Measurements from ENCODE around the gene HYI. TPM values are rescaled to one million over a fixed set of nuclear protein-coding genes. Genes with fewer than 3 reads are reported as not detected.
"Not testable (repeated sequence)": the region's sequence is repeated elsewhere in the genome, so short reads cannot be mapped to it uniquely, and the experiment has no call there.

HYI gene
- 24.5 and 27.1 TPM in 2 replicates for total RNA-seq

DNA sequence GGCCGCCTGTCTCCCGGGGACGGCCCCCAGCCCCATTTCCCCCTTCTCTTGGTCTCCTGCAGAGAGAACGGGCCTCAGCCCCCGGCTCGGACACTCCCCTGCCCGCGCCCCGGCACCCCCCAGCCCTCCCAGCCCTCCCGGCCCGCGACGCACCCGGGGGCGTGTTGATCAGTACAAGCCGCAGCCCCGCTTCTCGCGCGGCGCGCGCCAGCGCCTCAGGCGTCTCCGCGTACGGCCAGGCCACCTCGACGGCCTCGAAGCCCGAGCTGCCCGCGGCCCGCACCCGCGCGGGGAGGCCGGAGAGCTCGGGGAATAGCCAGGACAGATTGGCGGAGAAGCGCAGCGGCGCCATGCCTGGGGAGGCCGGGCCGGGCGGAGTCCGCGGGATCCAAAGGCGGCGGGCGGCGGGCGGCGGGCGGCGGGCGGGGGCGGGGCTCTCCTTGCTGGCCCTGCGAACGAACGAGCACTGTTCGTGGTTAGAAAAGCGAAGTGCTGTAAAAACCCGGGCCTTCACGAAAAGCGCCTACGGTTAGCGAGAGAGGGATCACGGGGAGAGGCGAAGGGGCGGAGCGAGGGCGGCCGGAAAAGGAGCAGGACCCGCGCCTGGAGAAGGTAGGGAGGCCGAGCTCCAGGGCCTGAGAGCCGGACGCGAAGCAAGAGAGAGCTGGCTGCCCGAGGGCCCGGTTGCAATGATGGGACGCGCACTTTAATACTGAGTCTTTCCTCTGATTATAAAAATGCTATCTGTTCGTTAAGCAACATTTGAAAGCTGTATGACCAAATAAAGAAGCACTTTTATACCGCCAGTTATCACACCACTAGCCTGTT, at the start of gene HYI:
Gene HYI, minus strand, starts transcription at position 490 of the 828 bp plus-strand sequence. Its CDS starts 138 bp downstream, at position 352.
- Histone ChIP-seq H3K79me2 (ENCODE audit: insufficient read depth, low read length) (peaks cover 8% of the 10 kb centered on the region), H3K4me2 (ENCODE audit: insufficient read depth, low read length) (peak within 1 kb of the TSS; percentile 95), H3K36me3 (ENCODE audit: insufficient read depth, low read length) (peaks cover 37% of the 10 kb centered on the region), H4K20me1 (ENCODE audit: insufficient read depth, low read length) (no peaks in the 10 kb centered on the region), H3K27ac (ENCODE audit: low read depth, low read length) (peak within 1 kb of the TSS; percentile 84), H3K27me3 (ENCODE audit: insufficient read depth, low read length) (no peaks in the 10 kb centered on the region), H3K9me3 (ENCODE audit: low read depth, low read length) (no peaks in the 10 kb centered on the region), H2AFZ (ENCODE audit: low read length) (peak within 1 kb of the TSS; percentile 69), H3K4me3 (ENCODE audit: insufficient read depth, low read length) (peak within 1 kb of the TSS; percentile 71), H3K4me1 (ENCODE audit: insufficient read depth, low read length) (peaks cover 11% of the 10 kb centered on the region)
- TF ChIP-seq, protein P1, sequence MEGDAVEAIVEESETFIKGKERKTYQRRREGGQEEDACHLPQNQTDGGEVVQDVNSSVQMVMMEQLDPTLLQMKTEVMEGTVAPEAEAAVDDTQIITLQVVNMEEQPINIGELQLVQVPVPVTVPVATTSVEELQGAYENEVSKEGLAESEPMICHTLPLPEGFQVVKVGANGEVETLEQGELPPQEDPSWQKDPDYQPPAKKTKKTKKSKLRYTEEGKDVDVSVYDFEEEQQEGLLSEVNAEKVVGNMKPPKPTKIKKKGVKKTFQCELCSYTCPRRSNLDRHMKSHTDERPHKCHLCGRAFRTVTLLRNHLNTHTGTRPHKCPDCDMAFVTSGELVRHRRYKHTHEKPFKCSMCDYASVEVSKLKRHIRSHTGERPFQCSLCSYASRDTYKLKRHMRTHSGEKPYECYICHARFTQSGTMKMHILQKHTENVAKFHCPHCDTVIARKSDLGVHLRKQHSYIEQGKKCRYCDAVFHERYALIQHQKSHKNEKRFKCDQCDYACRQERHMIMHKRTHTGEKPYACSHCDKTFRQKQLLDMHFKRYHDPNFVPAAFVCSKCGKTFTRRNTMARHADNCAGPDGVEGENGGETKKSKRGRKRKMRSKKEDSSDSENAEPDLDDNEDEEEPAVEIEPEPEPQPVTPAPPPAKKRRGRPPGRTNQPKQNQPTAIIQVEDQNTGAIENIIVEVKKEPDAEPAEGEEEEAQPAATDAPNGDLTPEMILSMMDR (IDR thresholded peaks at IDR 0.05; ENCODE audit: extremely low read depth, low read depth, low read length): no peak
- DNase-seq (ENCODE audit: insufficient read length, low spot score, missing footprints): peak; percentile 96

DNA sequence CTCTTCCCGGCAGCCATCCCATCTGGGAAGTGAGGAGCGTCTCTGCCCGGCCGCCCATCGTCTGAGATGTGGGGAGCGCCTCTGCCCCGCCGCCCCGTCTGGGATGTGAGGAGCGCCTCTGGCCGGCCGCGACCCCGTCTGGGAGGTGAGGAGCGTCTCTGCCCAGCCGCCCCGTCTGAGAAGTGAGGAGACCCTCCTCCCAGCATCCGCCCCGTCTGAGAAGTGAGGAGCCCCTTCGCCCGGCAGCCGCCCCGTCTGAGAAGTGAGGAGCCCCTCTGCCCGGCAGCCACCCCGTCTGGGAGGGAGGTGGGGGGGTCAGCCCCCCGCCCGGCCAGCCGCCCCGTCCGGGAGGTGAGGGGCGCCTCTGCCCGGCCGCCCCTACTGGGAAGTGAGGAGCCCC, 48.1 kb upstream of the HYI start:
- not testable (repeated sequence) for H3K79me2 ChIP-seq (ENCODE audit: insufficient read depth, low read length); H2AFZ ChIP-seq (ENCODE audit: low read length); H3K4me2 ChIP-seq (ENCODE audit: insufficient read depth, low read length); DNase-seq (ENCODE audit: insufficient read length, low spot score, missing footprints); H3K4me1 ChIP-seq (ENCODE audit: insufficient read depth, low read length); H3K27ac ChIP-seq (ENCODE audit: low read depth, low read length); H3K9me3 ChIP-seq (ENCODE audit: low read depth, low read length); H3K27me3 ChIP-seq (ENCODE audit: insufficient read depth, low read length); H4K20me1 ChIP-seq (ENCODE audit: insufficient read depth, low read length); H3K4me3 ChIP-seq (ENCODE audit: insufficient read depth, low read length); H3K36me3 ChIP-seq (ENCODE audit: insufficient read depth, low read length)

- no peak overlapping the region for H3K4me3 ChIP-seq (ENCODE audit: insufficient read depth, low read length)
- no peaks in the 10 kb centered on the region for H3K79me2 ChIP-seq (ENCODE audit: insufficient read depth, low read length)
- no peaks in the 10 kb centered on the region for H3K36me3 ChIP-seq (ENCODE audit: insufficient read depth, low read length)
- no peak overlapping the region for H3K27ac ChIP-seq (ENCODE audit: low read depth, low read length)
- no peaks in the 10 kb centered on the region for H3K27me3 ChIP-seq (ENCODE audit: insufficient read depth, low read length)
- H4K20me1 ChIP-seq (ENCODE audit: insufficient read depth, low read length): no peaks in the 10 kb centered on the region
- H3K4me2 ChIP-seq (ENCODE audit: insufficient read depth, low read length): no peak overlapping the region
- DNase-seq (ENCODE audit: insufficient read length, low spot score, missing footprints): no peak
- no peaks in the 10 kb centered on the region for H3K4me1 ChIP-seq (ENCODE audit: insufficient read depth, low read length)
- TF ChIP-seq, protein P1 (IDR thresholded peaks at IDR 0.05; ENCODE audit: extremely low read depth, low read depth, low read length): no peak
- no peaks in the 10 kb centered on the region for H3K9me3 ChIP-seq (ENCODE audit: low read depth, low read length)
- no peak overlapping the region for H2AFZ ChIP-seq (ENCODE audit: low read length)
Observed at GRCh38 chr1:43499898-43500297, 46.2 kb upstream of the HYI start.

GRCh38 chr1:43495204-43495603, 41.5 kb upstream of the HYI start:
- H3K79me2 ChIP-seq (ENCODE audit: insufficient read depth, low read length): no peaks in the 10 kb centered on the region
- H3K9me3 ChIP-seq (ENCODE audit: low read depth, low read length): no peaks in the 10 kb centered on the region
- TF ChIP-seq, protein P1 (IDR thresholded peaks at IDR 0.05; ENCODE audit: extremely low read depth, low read depth, low read length): no peak
- no peak overlapping the region for H3K27ac ChIP-seq (ENCODE audit: low read depth, low read length)
- no peak overlapping the region for H2AFZ ChIP-seq (ENCODE audit: low read length)
- no peaks in the 10 kb centered on the region for H3K36me3 ChIP-seq (ENCODE audit: insufficient read depth, low read length)
- DNase-seq (ENCODE audit: insufficient read length, low spot score, missing footprints): no peak
- H4K20me1 ChIP-seq (ENCODE audit: insufficient read depth, low read length): no peaks in the 10 kb centered on the region
- no peak overlapping the region for H3K4me2 ChIP-seq (ENCODE audit: insufficient read depth, low read length)
- peaks cover 6% of the 10 kb centered on the region for H3K4me1 ChIP-seq (ENCODE audit: insufficient read depth, low read length)
- no peak overlapping the region for H3K4me3 ChIP-seq (ENCODE audit: insufficient read depth, low read length)
- H3K27me3 ChIP-seq (ENCODE audit: insufficient read depth, low read length): no peaks in the 10 kb centered on the region

Measured in osteoblast (primary cell).